NCI-H1694 (cell line): ENCODE measurements around the gene PIAS4.
"Not testable (repeated sequence)": the region's sequence is repeated elsewhere in the genome, so short reads cannot be mapped to it uniquely, and the experiment has no call there.

Experiments used
- DNase-seq: peaks from one replicate; lab custom pipeline; 2025; lab: John Stamatoyannopoulos, UW

PIAS4 gene

GRCh38 chr19:3998667-3999412 is 8.7 kb upstream of the PIAS4 start:
- not testable (repeated sequence) for DNase-seq

GRCh38 chr19:4000798-4001197 is 6.7 kb upstream of the PIAS4 start:
- DNase-seq, result not testable (repeated sequence)

- not testable (repeated sequence) for DNase-seq
Measured at GRCh38 chr19:4005436-4005835, 2.1 kb upstream of the PIAS4 start.

- no peak for DNase-seq
Measured at GRCh38 chr19:4007836-4008539, 452 bp downstream of the PIAS4 start.

- DNase-seq, result no peak
Measured at GRCh38 chr19:4009990-4010807, 2.7 kb downstream of the PIAS4 start.

GRCh38 chr19:4010808-4011110 is 3.2 kb downstream of the PIAS4 start:
- DNase-seq, result no peak

GRCh38 chr19:4011430-4011829 is 3.9 kb downstream of the PIAS4 start:
- DNase-seq, result not testable (repeated sequence)

- no peak for DNase-seq
Measured at GRCh38 chr19:4012092-4012974, 4.8 kb downstream of the PIAS4 start.

- no peak for DNase-seq
Measured at GRCh38 chr19:4012975-4013634, 5.6 kb downstream of the PIAS4 start.

- DNase-seq, result no peak
Measured at GRCh38 chr19:4013886-4014540, 6.5 kb downstream of the PIAS4 start.

- DNase-seq, result no peak
Measured at GRCh38 chr19:4014541-4015491, 7.3 kb downstream of the PIAS4 start.

- no peak for DNase-seq
Measured at GRCh38 chr19:4015705-4016402, 8.3 kb downstream of the PIAS4 start.

GRCh38 chr19:4016486-4016885 is 8.9 kb downstream of the PIAS4 start:
- no peak for DNase-seq

- DNase-seq, result no peak
Measured at GRCh38 chr19:4016903-4017638, 9.5 kb downstream of the PIAS4 start.

GRCh38 chr19:4018140-4018613 is 10.6 kb downstream of the PIAS4 start:
- no peak for DNase-seq

- DNase-seq, result no peak
Measured at GRCh38 chr19:4018775-4019504, 11.4 kb downstream of the PIAS4 start.

GRCh38 chr19:4019578-4019977 is 12.0 kb downstream of the PIAS4 start:
- no peak for DNase-seq
